Measurements from ENCODE around the gene KRTAP10-1. TPM values are rescaled to one million over a fixed set of nuclear protein-coding genes. Genes with fewer than 3 reads are reported as not detected.

Gene KRTAP10-1
- total and polyA plus RNA-seq, 2 of the 8 experiments (the other 6 are each of a cell fraction or from before 2014, with no cell fraction given), result 0.08 TPM; not detected in 1

DNA sequence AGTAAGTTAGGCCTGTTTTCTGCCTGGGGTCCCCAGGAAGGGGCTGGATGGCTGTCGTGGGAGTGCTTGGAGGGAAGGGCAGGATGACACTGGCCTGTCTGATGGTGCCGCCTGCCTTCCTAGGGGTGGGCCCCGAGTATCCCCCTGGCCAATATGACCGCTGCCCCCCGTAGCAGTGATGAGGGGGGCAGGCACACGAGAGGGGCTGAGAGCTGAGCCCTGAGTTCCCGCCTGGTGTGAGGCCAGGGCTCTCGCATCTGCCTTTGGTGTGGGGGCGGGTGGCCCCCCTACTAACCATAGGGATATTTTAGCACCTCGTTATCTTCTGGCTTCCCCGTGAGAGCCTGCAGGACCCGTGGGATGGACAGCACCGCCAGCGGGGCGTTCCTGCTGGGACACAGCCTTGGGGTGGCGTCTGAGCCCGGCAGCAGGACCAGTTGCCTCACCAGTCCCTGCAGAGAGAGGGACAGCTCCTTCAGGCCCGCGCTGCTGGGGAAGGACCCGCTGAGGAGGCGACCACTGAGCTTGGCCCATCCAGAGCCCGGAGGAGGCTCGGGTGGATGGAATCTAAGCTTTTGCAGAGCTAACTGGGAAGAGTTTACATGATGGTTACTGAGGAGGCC is 10.4 kb downstream of the KRTAP10-1 start:
- WGBS, 2 experiments (ENCODE audit: extremely low coverage in 1 of 2, insufficient coverage in 1 of 2, insufficient read length in 1 of 2, insufficient replicate concordance in 2 of 2, low coverage in 1 of 2, low lambda C conversion rate in 2 of 2, missing lambda C conversion rate in 1 of 2), result 90% methylated on average over 19 of the region's 23 CpGs; no CpG with 5 or more reads in 1 of the 2 experiments
- no peak overlapping the region for H4K91ac ChIP-seq (replicated peaks; ENCODE audit: insufficient read length, low read length)
- H2BK20ac ChIP-seq (ENCODE audit: low read length), result no peak overlapping the region
- no peak overlapping the region for H3K18ac ChIP-seq (ENCODE audit: extremely low read depth, low read length)
- no peak overlapping the region for H2AFZ ChIP-seq (ENCODE audit: low read length)
- H3K4ac ChIP-seq (replicated peaks; ENCODE audit: insufficient read length, low read depth, low read length), result no peak overlapping the region
- no peak overlapping the region for H3K23ac ChIP-seq (ENCODE audit: insufficient read length)
- peaks cover 6% of the 10 kb centered on the region; the same call in 1 of the 2 replicates for H3K23me2 ChIP-seq (ENCODE audit: low read depth, low read length)
- ChIA-PET POLR2A (ENCODE audit: partially characterized antibody) (no interaction called here), CTCF (ENCODE audit: partially characterized antibody) (interaction anchor here (1.2 to 1.7 kb wide), 4 partner anchors 9 to 264 kb away, joined by 3 to 5 read pairs (median 4); no protein-coding TSS in a partner anchor)
- 0 out of 4 replicates have a peak, but pooled peaks cover 0 to 2% of the 10 kb centered on the region in 2 experiments for H3K9me3 ChIP-seq (ENCODE audit: insufficient read depth in 2 of 2, low read depth in 1 of 2, low read length in 1 of 2)
- TF ChIP-seq, protein P1, sequence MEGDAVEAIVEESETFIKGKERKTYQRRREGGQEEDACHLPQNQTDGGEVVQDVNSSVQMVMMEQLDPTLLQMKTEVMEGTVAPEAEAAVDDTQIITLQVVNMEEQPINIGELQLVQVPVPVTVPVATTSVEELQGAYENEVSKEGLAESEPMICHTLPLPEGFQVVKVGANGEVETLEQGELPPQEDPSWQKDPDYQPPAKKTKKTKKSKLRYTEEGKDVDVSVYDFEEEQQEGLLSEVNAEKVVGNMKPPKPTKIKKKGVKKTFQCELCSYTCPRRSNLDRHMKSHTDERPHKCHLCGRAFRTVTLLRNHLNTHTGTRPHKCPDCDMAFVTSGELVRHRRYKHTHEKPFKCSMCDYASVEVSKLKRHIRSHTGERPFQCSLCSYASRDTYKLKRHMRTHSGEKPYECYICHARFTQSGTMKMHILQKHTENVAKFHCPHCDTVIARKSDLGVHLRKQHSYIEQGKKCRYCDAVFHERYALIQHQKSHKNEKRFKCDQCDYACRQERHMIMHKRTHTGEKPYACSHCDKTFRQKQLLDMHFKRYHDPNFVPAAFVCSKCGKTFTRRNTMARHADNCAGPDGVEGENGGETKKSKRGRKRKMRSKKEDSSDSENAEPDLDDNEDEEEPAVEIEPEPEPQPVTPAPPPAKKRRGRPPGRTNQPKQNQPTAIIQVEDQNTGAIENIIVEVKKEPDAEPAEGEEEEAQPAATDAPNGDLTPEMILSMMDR (IDR thresholded peaks at IDR 0.05; ENCODE audit: control extremely low read depth in 1 of 3, insufficient read depth in 1 of 3, low read depth in 1 of 3, low read length in 3 of 3), result no peak
- TF ChIP-seq TEAD4 (IDR thresholded peaks at IDR 0.05; ENCODE audit: low read depth, low read length), result no peak
- no peak for TF ChIP-seq SUZ12 (IDR thresholded peaks at IDR 0.05; ENCODE audit: low read length)
- TF ChIP-seq RXRA (IDR thresholded peaks at IDR 0.05; ENCODE audit: insufficient read depth, low read depth, low read length), result no peak
- TF ChIP-seq RFX5 (IDR thresholded peaks at IDR 0.05; ENCODE audit: borderline replicate concordance, low read depth, low read length), result no peak
- H2AK5ac ChIP-seq (ENCODE audit: low read depth, low read length), result no peak overlapping the region
- peaks cover 0 to 2% of the 10 kb centered on the region in 2 experiments for H4K20me1 ChIP-seq (replicated peaks in 1 of 2; ENCODE audit: control insufficient read depth in 1 of 2, insufficient read depth in 2 of 2, low read length in 2 of 2)
- no peak for DNase-seq (ENCODE audit: low read depth in 1 of 2, low spot score in 2 of 2)
- no peak overlapping the region for H3K27ac ChIP-seq (ENCODE audit: low read depth, low read length)
- no peak overlapping the region for H4K5ac ChIP-seq (ENCODE audit: insufficient read length, low read depth, low read length)
- H3K4me1 ChIP-seq (replicated peaks in 1 of 4; ENCODE audit: control insufficient read depth in 3 of 4, insufficient read depth in 4 of 4, low read length in 3 of 4), result peaks cover 0 to 3% (median 0%) of the 10 kb centered on the region in 4 experiments; a peak in 1 of 7 replicates
- H2BK15ac ChIP-seq (ENCODE audit: low read length), result no peak overlapping the region
- H3K4me2 ChIP-seq (ENCODE audit: insufficient read depth in 1 of 2, low read depth in 2 of 2, low read length in 2 of 2), result no peak overlapping the region
- H2BK120ac ChIP-seq (replicated peaks; ENCODE audit: low read depth, low read length), result no peak overlapping the region
- H2BK12ac ChIP-seq (ENCODE audit: low read depth, low read length), result no peak overlapping the region
- H3K56ac ChIP-seq (replicated peaks; ENCODE audit: insufficient read length, low read depth, low read length), result no peak overlapping the region
- H3K27me3 ChIP-seq (replicated peaks in 1 of 4; ENCODE audit: control insufficient read depth in 3 of 4, extremely low read depth in 1 of 4, insufficient read depth in 3 of 4, low read length in 3 of 4), result peaks cover 0 to 3% (median 0%) of the 10 kb centered on the region in 4 experiments; a peak in 1 of 7 replicates
- no peaks in the 10 kb centered on the region for H3K79me2 ChIP-seq (ENCODE audit: control insufficient read depth in 1 of 2, insufficient read depth in 2 of 2, low read length in 2 of 2)
- no peak overlapping the region for H4K8ac ChIP-seq (ENCODE audit: extremely low read depth, insufficient read depth, low read length)
- no peak for FAIRE-seq
- H3K36me3 ChIP-seq (ENCODE audit: control insufficient read depth in 2 of 4, insufficient read depth in 4 of 4, low read length in 3 of 4), result no peaks in the 10 kb centered on the region
- no peak overlapping the region for H3K9ac ChIP-seq (replicated peaks in 1 of 4; ENCODE audit: extremely low read depth in 1 of 4, low read depth in 3 of 4, low read length in 3 of 4)
- H3K4me3 ChIP-seq (ENCODE audit: extremely low read depth in 1 of 4, insufficient read depth in 2 of 4, low read depth in 3 of 4, low read length in 4 of 4), result no peak overlapping the region
- H3K14ac ChIP-seq (ENCODE audit: insufficient read length), result no peak overlapping the region
- no peaks in the 10 kb centered on the region for H3K79me1 ChIP-seq (ENCODE audit: low read depth, low read length)
- H2BK5ac ChIP-seq (ENCODE audit: low read depth, low read length), result no peak overlapping the region

All from H1 (cell line).